ENCODE results near the gene GLI1. TPM values are rescaled to one million over a fixed set of nuclear protein-coding genes. Genes with fewer than 3 reads are reported as not detected.

GLI1 gene
- total RNA-seq, 4 donors from 2014 or later, result 0.09 to 0.48 TPM; not detected in 2

DNA sequence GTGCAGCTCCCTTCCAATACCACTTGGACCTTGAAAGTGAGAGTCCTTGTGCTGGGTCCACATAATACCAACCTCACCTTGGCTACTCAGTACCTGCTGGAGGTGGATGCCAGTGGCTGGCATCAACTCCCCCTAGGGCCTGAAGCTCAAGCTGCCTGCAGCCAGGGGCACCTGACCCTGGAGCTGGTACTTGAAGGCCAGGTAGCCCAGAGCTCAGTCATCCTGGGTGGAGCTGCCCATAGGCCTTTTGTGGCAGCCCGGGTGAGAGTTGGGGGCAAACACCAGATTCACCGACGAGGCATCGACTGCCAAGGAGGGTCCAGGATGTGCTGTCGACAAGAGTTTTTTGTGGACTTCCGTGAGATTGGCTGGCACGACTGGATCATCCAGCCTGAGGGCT, 10.2 kb upstream of the GLI1 start:
- WGBS, 2 donors, result 97% methylated on average over 6 of the region's 7 CpGs; no CpG with 5 or more reads in 1 of the 2 donors
- Histone ChIP-seq H3K9me3 (no peaks in the 10 kb centered on the region), H3K36me3 (no peaks in the 10 kb centered on the region), H3K4me1 (peaks cover 0 to 11% (median 0%) of the 10 kb centered on the region in 3 donors), H3K4me3 (no peak overlapping the region), H3K27ac (no peak overlapping the region), H3K27me3 (peaks cover 0 to 15% (median 0%) of the 10 kb centered on the region in 4 donors)
- no peak for DNase-seq
- intact Hi-C loops (cut with DNase I), result no loop called here
- TF ChIP-seq POLR2A (IDR thresholded peaks at IDR 0.05), result no peak
- TF ChIP-seq, protein P1, sequence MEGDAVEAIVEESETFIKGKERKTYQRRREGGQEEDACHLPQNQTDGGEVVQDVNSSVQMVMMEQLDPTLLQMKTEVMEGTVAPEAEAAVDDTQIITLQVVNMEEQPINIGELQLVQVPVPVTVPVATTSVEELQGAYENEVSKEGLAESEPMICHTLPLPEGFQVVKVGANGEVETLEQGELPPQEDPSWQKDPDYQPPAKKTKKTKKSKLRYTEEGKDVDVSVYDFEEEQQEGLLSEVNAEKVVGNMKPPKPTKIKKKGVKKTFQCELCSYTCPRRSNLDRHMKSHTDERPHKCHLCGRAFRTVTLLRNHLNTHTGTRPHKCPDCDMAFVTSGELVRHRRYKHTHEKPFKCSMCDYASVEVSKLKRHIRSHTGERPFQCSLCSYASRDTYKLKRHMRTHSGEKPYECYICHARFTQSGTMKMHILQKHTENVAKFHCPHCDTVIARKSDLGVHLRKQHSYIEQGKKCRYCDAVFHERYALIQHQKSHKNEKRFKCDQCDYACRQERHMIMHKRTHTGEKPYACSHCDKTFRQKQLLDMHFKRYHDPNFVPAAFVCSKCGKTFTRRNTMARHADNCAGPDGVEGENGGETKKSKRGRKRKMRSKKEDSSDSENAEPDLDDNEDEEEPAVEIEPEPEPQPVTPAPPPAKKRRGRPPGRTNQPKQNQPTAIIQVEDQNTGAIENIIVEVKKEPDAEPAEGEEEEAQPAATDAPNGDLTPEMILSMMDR (IDR thresholded peaks at IDR 0.05), result no peak

DNA sequence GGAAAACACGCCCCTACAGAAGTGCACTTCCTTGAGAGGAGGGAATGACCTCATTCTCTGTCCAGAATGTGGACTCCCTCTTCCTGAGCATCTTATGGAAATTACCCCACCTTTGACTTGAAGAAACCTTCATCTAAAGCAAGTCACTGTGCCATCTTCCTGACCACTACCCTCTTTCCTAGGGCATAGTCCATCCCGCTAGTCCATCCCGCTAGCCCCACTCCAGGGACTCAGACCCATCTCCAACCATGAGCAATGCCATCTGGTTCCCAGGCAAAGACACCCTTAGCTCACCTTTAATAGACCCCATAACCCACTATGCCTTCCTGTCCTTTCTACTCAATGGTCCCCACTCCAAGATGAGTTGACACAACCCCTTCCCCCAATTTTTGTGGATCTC, 9.5 kb upstream of the GLI1 start:
- intact Hi-C loops (cut with DNase I), result loop anchor here (5.0 to 10.0 kb wide), 2 partner anchors 145 to 183 kb away; no protein-coding TSS in a partner anchor
- Histone ChIP-seq H3K27me3 (peaks cover 0 to 20% (median 0%) of the 10 kb centered on the region in 4 donors), H3K4me3 (no peak overlapping the region), H3K36me3 (no peaks in the 10 kb centered on the region), H3K27ac (no peak overlapping the region), H3K4me1 (peaks cover 0 to 11% (median 0%) of the 10 kb centered on the region in 3 donors), H3K9me3 (no peaks in the 10 kb centered on the region)
- no peak for DNase-seq
- TF ChIP-seq, protein P1 (IDR thresholded peaks at IDR 0.05), result no peak
- WGBS, 2 donors, result 72 to 100% methylated on average over 2 to 3 of the region's 3 CpGs

DNA sequence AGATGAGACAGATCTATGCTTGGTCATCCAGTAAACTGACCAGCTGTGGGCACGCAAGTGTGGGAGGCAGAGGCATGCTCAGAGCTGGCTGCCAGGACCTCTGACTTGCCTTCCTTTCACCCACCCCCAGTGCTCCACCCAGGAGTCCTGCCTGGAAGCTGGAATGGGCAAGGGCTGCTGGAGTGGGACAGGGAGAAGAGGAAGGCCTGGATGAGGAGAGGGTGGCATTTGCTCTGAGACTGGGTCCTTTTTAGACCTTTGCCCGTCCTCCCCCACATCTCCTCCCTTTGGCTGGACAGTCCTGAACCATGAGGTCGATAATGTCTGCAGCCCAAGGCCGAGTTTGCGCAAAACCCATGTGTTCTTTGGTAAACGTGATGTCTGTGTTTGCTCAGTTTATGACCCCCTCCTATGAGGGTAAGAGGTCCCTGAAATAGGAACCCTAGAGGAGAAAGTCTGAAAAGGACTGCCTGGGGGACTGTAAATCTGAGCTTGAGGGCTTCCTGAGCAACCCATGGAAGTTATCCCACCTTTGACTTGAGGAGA, 8.3 kb upstream of the GLI1 start:
- WGBS, 2 donors, result 72 to 76% methylated on average over 5 to 6 of the region's 6 CpGs
- DNase-seq, result no peak
- H3K27me3 ChIP-seq, result peaks cover 0 to 30% (median 0%) of the 10 kb centered on the region in 4 donors
- H3K27ac ChIP-seq, result no peak overlapping the region
- no peak for TF ChIP-seq POLR2A (IDR thresholded peaks at IDR 0.05)
- TF ChIP-seq, protein P1 (IDR thresholded peaks at IDR 0.05), result no peak
- H3K4me1 ChIP-seq, result peaks cover 0 to 17% (median 0%) of the 10 kb centered on the region in 3 donors
- no peaks in the 10 kb centered on the region for H3K36me3 ChIP-seq
- intact Hi-C loops (cut with DNase I), result loop anchor here (5.0 to 10.0 kb wide), 2 partner anchors 147 to 184 kb away; no protein-coding TSS in a partner anchor
- H3K9me3 ChIP-seq, result no peaks in the 10 kb centered on the region
- H3K4me3 ChIP-seq, result no peak overlapping the region

DNA sequence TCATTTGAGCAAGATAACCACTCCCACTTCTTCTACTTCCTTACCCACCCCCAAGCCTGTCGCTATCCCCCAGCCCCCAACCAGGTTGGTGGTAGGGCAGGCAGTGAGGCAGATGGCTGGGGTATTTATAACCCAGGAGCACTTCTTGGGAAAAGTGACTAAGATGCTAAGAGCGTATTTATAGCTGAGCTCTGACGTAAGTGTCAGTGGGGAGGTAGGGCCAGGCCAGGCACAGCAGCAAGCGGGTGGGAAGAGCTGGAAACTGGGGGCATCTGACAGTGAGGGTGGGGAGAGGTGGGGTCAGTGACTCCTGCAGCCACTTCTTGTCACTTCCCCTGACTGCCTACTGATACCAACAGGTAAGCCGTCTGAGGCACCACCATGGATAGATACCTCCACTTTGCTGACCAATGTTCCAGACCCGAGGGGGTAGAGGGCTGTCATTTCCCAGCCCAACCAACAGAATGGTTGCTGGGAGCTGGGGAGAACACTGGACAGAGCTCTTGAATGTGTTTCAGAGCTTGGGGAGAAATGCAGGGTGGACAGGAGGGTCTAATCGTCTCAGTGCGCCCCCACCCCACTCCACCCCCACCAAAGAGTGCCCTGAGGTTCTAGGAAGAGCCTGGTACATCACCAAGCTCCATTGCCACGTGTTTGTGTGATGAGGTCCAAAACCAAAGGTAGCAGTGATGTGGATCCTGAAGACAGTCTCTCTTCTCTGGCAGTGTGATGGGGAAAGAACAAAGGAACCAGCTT, 7.2 kb upstream of the GLI1 start:
- TF ChIP-seq, protein P1 (IDR thresholded peaks at IDR 0.05), result no peak
- no peak for TF ChIP-seq POLR2A (IDR thresholded peaks at IDR 0.05)
- no peaks in the 10 kb centered on the region for H3K9me3 ChIP-seq
- H3K36me3 ChIP-seq, result no peaks in the 10 kb centered on the region
- H3K4me3 ChIP-seq, result no peak overlapping the region
- H3K27me3 ChIP-seq, result peaks cover 0 to 34% (median 0%) of the 10 kb centered on the region in 4 donors
- 25 to 32% methylated on average over 5 to 8 of the region's 9 CpGs for WGBS, 2 donors
- H3K4me1 ChIP-seq, result peaks cover 0 to 19% (median 0%) of the 10 kb centered on the region in 3 donors
- DNase-seq, result no peak
- H3K27ac ChIP-seq, result peak overlapping the region in 2 of 4 donors; percentile 21 to 44
- intact Hi-C loops (cut with DNase I), result loop anchor here (5.0 to 10.0 kb wide), 2 partner anchors 148 to 185 kb away; no protein-coding TSS in a partner anchor

Data from esophagus squamous epithelium (tissue), 5 donors.